Trophoblast cell (in vitro differentiated cells and primary cell): ENCODE measurements around the gene NCLN.

Experiments
- DNase-seq, 2 donors: peaks; one replicate each; pipeline ENCODE4 v3.0.0-alpha.2; 2016
- H2AFZ ChIP-seq: 2 replicates; pipeline ENCODE4 v1.6.1; 2013; ENCODE audit warnings: low read length, moderate library complexity, mild to moderate bottlenecking; ENCODE audit not compliant: insufficient read depth, poor library complexity
- H2AK5ac ChIP-seq: 2 replicates; pipeline ENCODE4 v1.6.1; 2013; ENCODE audit warnings: mild to moderate bottlenecking, low read length
- H2BK120ac ChIP-seq: 2 replicates; pipeline ENCODE4 v1.6.1; 2013; ENCODE audit warnings: low read length, mild to moderate bottlenecking, moderate library complexity; ENCODE audit not compliant: insufficient read depth, poor library complexity
- H2BK12ac ChIP-seq: 2 replicates; pipeline ENCODE4 v1.6.1; 2013; ENCODE audit warnings: mild to moderate bottlenecking, low read length, moderate library complexity
- H2BK5ac ChIP-seq: 2 replicates; pipeline ENCODE4 v1.6.1; 2013; ENCODE audit warnings: low read length, low read depth, moderate library complexity, mild to moderate bottlenecking; ENCODE audit not compliant: poor library complexity
- H3K14ac ChIP-seq: 2 replicates; pipeline ENCODE4 v1.6.1; 2013; ENCODE audit warnings: mild to moderate bottlenecking, low read length
- H3K18ac ChIP-seq: 2 replicates; pipeline ENCODE4 v1.6.1; 2013; ENCODE audit warnings: mild to moderate bottlenecking, low read length
- H3K23ac ChIP-seq: 2 replicates; pipeline ENCODE4 v1.6.1; 2013; ENCODE audit warnings: low read length
- H3K27ac ChIP-seq: 2 replicates; pipeline ENCODE4 v1.5.1; 2013; ENCODE audit warnings: low read depth, mild to moderate bottlenecking, inconsistent platforms, low read length, moderate library complexity
- H3K27me3 ChIP-seq: 2 replicates; pipeline ENCODE4 v1.6.1; 2013; ENCODE audit warnings: inconsistent platforms, mild to moderate bottlenecking, low read length, moderate library complexity; ENCODE audit not compliant: insufficient read depth
- H3K36me3 ChIP-seq, 2 experiments: 1 replicate in 1 of 2; 2 replicates in 1 of 2; pipeline ENCODE4 v1.6.1; 2013; ENCODE audit warnings: low read length in 2 of 2, mild to moderate bottlenecking in 2 of 2, moderate library complexity in 1 of 2; ENCODE audit not compliant: insufficient read depth in 2 of 2, control insufficient read depth in 1 of 2
- H3K4ac ChIP-seq: 2 replicates; pipeline ENCODE4 v1.6.1; 2013; ENCODE audit warnings: low read depth, mild to moderate bottlenecking, low read length, moderate library complexity
- H3K4me1 ChIP-seq, 2 experiments: 1 replicate in 1 of 2; 2 replicates in 1 of 2; pipeline ENCODE4 v1.6.1; 2013; ENCODE audit warnings: low read length in 2 of 2, mild to moderate bottlenecking in 2 of 2, moderate library complexity in 1 of 2; ENCODE audit not compliant: insufficient read depth in 2 of 2, control insufficient read depth in 1 of 2
- H3K4me2 ChIP-seq: 2 replicates; pipeline ENCODE4 v1.6.1; 2013; ENCODE audit warnings: inconsistent platforms, mild to moderate bottlenecking, low read length, moderate library complexity
- H3K4me3 ChIP-seq: 2 replicates; pipeline ENCODE4 v1.5.1; 2013; ENCODE audit warnings: mild to moderate bottlenecking, low read depth, low read length, inconsistent platforms
- H3K79me1 ChIP-seq: one replicate; pipeline ENCODE4 v1.6.1; 2013; ENCODE audit warnings: low read length
- H3K79me2 ChIP-seq: 2 replicates; pipeline ENCODE4 v1.6.1; 2013; ENCODE audit warnings: low read length, mild to moderate bottlenecking; ENCODE audit not compliant: control insufficient read depth, insufficient read depth, poor library complexity
- H3K9ac ChIP-seq: 2 replicates; pipeline ENCODE4 v1.6.1; 2013; ENCODE audit warnings: mild to moderate bottlenecking, low read length
- H3K9me3 ChIP-seq: 2 replicates; pipeline ENCODE4 v1.6.1; 2013; ENCODE audit warnings: low read depth, mild to moderate bottlenecking, control low read depth, inconsistent platforms, low read length; ENCODE audit not compliant: insufficient read depth
- H4K12ac ChIP-seq: 2 replicates; pipeline ENCODE4 v1.6.1; 2013; ENCODE audit warnings: low read depth, mild to moderate bottlenecking, low read length, moderate library complexity
- H4K8ac ChIP-seq: 2 replicates; pipeline ENCODE4 v1.6.1; 2013; ENCODE audit warnings: low read depth, mild to moderate bottlenecking, low read length, moderate library complexity
- H4K91ac ChIP-seq: one replicate; pipeline ENCODE4 v1.6.1; 2013; ENCODE audit warnings: low read depth, mild to moderate bottlenecking, low read length, moderate library complexity
- WGBS: extraction: QIAGEN DNeasy Blood & Tissue Kit; methylation state at CpG from one replicate; pipeline ENCODE4 v1.1.7; 2013; ENCODE audit warnings: missing lambda C conversion rate; ENCODE audit not compliant: insufficient read length, insufficient coverage; ENCODE audit errors: extremely low coverage; 5-methylcytosine and 5-hydroxymethylcytosine counted together

NCLN gene

GRCh38 chr19:3224346-3225168 is 38.8 kb downstream of the NCLN start, which contains the start of gene CELF5:
Gene CELF5, plus strand, starts transcription at chr19:3224661. Its CDS starts 79 bp downstream, at chr19:3224740.
- Histone ChIP-seq H3K18ac (no peak within 1 kb of the TSS), H3K14ac (no peak within 1 kb of the TSS), H3K27me3 (peaks cover 21% of the 10 kb centered on the region), H3K36me3 (no peaks in the 10 kb centered on the region), H2BK12ac (no peak within 1 kb of the TSS), H3K79me1 (no peaks in the 10 kb centered on the region), H3K9ac (no peak within 1 kb of the TSS), H2AK5ac (no peak within 1 kb of the TSS), H2BK120ac (no peak within 1 kb of the TSS), H4K91ac (no peak within 1 kb of the TSS), H3K4me3 (peak within 1 kb of the TSS; percentile 26), H3K9me3 (no peaks in the 10 kb centered on the region), H3K79me2 (no peaks in the 10 kb centered on the region), H4K12ac (no peak within 1 kb of the TSS), H2BK5ac (no peak within 1 kb of the TSS), H2AFZ (no peak within 1 kb of the TSS), H3K4ac (no peak within 1 kb of the TSS), H3K27ac (no peak within 1 kb of the TSS), H3K4me2 (peak within 1 kb of the TSS; percentile 64), H3K23ac (no peak within 1 kb of the TSS), H3K4me1 (peaks cover 0 to 2% of the 10 kb centered on the region in 2 experiments), H4K8ac (no peak within 1 kb of the TSS)
- DNase-seq, result peak in 1 of 2 donors; percentile 42
- WGBS, result no CpG with 5 or more reads among the region's 94 CpGs

DNA sequence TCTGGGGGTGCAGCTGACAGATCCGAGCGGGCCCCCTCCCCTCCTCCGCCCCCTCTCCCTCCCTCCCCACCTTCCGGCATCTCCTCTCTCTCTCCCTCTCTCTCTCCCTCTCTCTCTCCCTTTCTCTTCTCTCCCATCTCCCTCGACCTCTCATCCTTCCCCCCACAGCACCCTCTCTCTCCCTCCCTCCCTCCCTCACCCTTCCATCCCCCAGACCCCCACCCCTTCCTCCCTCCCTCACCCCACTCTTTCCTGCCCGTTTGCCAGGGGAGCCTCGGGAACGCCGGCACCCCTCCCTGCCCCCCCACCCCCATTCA is 39.4 kb downstream of the NCLN start:
- Histone ChIP-seq H3K4me2 (no peak overlapping the region), H3K27ac (no peak overlapping the region), H3K36me3 (no peaks in the 10 kb centered on the region), H3K27me3 (peaks cover 21% of the 10 kb centered on the region), H2BK12ac (no peak overlapping the region), H2AK5ac (no peak overlapping the region), H3K4me3 (no peak overlapping the region), H2BK5ac (no peak overlapping the region), H3K14ac (no peak overlapping the region), H3K79me2 (no peaks in the 10 kb centered on the region), H4K8ac (no peak overlapping the region), H3K9me3 (no peaks in the 10 kb centered on the region), H2AFZ (no peak overlapping the region), H3K4me1 (peaks cover 0 to 2% of the 10 kb centered on the region in 2 experiments), H4K91ac (no peak overlapping the region), H3K18ac (no peak overlapping the region), H2BK120ac (no peak overlapping the region), H3K4ac (no peak overlapping the region), H3K9ac (no peak overlapping the region), H3K23ac (no peak overlapping the region), H3K79me1 (no peaks in the 10 kb centered on the region), H4K12ac (no peak overlapping the region)
- DNase-seq, result no peak
- WGBS, result no CpG with 5 or more reads among the region's 9 CpGs

GRCh38 chr19:3225677-3226093 is 40.0 kb downstream of the NCLN start:
- H3K4ac ChIP-seq, result no peak overlapping the region
- H3K23ac ChIP-seq, result no peak overlapping the region
- no peak overlapping the region for H4K91ac ChIP-seq
- peaks cover 0 to 2% of the 10 kb centered on the region in 2 experiments for H3K4me1 ChIP-seq
- no peaks in the 10 kb centered on the region for H3K9me3 ChIP-seq
- no peak overlapping the region for H2AK5ac ChIP-seq
- H2BK5ac ChIP-seq, result no peak overlapping the region
- H4K12ac ChIP-seq, result no peak overlapping the region
- WGBS, result no CpG with 5 or more reads among the region's 16 CpGs
- peaks cover 21% of the 10 kb centered on the region for H3K27me3 ChIP-seq
- no peak overlapping the region for H2BK12ac ChIP-seq
- no peak overlapping the region for H4K8ac ChIP-seq
- no peaks in the 10 kb centered on the region for H3K36me3 ChIP-seq
- H3K79me1 ChIP-seq, result no peaks in the 10 kb centered on the region
- no peak overlapping the region for H3K18ac ChIP-seq
- no peak overlapping the region for H2AFZ ChIP-seq
- no peak overlapping the region for H3K9ac ChIP-seq
- no peak for DNase-seq
- no peak overlapping the region for H3K4me3 ChIP-seq
- H3K27ac ChIP-seq, result no peak overlapping the region
- no peak overlapping the region for H3K14ac ChIP-seq
- H3K4me2 ChIP-seq, result no peak overlapping the region
- no peak overlapping the region for H2BK120ac ChIP-seq
- no peaks in the 10 kb centered on the region for H3K79me2 ChIP-seq

GRCh38 chr19:3227054-3227626 is 41.4 kb downstream of the NCLN start:
- no CpG with 5 or more reads among the region's 12 CpGs for WGBS
- Histone ChIP-seq H3K79me1 (no peaks in the 10 kb centered on the region), H3K4me3 (no peak overlapping the region), H3K4me1 (peaks cover 0 to 2% of the 10 kb centered on the region in 2 experiments), H2AK5ac (no peak overlapping the region), H2BK5ac (no peak overlapping the region), H3K79me2 (no peaks in the 10 kb centered on the region), H3K27ac (no peak overlapping the region), H3K9me3 (no peaks in the 10 kb centered on the region), H4K12ac (no peak overlapping the region), H4K8ac (no peak overlapping the region), H3K4me2 (no peak overlapping the region), H2BK120ac (no peak overlapping the region), H3K4ac (no peak overlapping the region), H2BK12ac (no peak overlapping the region), H3K14ac (no peak overlapping the region), H3K36me3 (no peaks in the 10 kb centered on the region), H3K9ac (no peak overlapping the region), H3K23ac (no peak overlapping the region), H3K18ac (no peak overlapping the region), H4K91ac (no peak overlapping the region), H3K27me3 (peaks cover 21% of the 10 kb centered on the region), H2AFZ (no peak overlapping the region)
- no peak for DNase-seq
